ENCODE data around the gene KIZ.

- TF ChIP-seq EZH2phosphoT487 (IDR thresholded peaks at IDR 0.05; ENCODE audit: borderline replicate concordance, low read length) = no peak
- TF ChIP-seq CTCF (conservative IDR thresholded peaks at IDR 0.05; ENCODE audit: low read depth, low read length) = no peak
- no peak for TF ChIP-seq EZH2 (IDR thresholded peaks at IDR 0.05; ENCODE audit: low read length, unreplicated experiment)
Measured at GRCh38 chr20:21219686-21220085, 93.8 kb downstream of the KIZ start.
